ENCODE data around the gene COQ10A. TPM values are rescaled to one million over a fixed set of nuclear protein-coding genes. Genes with fewer than 3 reads are reported as not detected.

Gene COQ10A
- total and polyA plus RNA-seq, 2 of the 8 experiments (the other 6 are each of a cell fraction or from before 2014, with no cell fraction given): 21.8 to 42.9 TPM

DNA sequence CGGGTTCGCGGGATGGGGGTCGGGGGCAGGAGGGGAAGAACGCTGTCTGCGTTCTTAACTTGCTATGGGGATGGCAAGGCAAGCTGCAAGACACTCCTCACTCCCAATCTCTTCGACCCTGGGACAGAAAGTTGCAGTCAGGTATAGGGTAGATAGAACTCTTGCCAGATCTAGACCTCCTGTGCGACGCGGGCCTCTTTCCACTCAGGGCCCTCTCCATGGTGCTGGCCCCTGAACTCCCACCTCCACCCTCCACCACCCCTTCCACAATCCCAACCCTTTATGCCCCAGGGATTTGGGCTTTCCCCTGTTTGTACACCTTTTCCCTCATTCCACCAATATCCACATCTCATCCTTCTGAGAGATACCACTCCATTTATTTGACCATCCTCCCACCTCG, 41.8 kb upstream of the COQ10A start:
- no peak overlapping the region for H4K91ac ChIP-seq (replicated peaks; ENCODE audit: insufficient read length, low read length)
- no peaks in the 10 kb centered on the region for H3K27me3 ChIP-seq (replicated peaks in 1 of 4; ENCODE audit: control insufficient read depth in 3 of 4, extremely low read depth in 1 of 4, insufficient read depth in 3 of 4, low read length in 3 of 4)
- FAIRE-seq (no peak), DNase-seq (ENCODE audit: low read depth in 1 of 2, low spot score in 2 of 2) (no peak)
- H2AK5ac ChIP-seq (ENCODE audit: low read depth, low read length): no peak overlapping the region
- CTCF ChIA-PET (ENCODE audit: partially characterized antibody): interaction anchor here (0.6 to 10.5 kb wide), 6 partner anchors 18 to 51 kb away, joined by 3 to 72 read pairs (median 4); partner anchors contain the start of gene SMARCC2
- no peak overlapping the region for H3K18ac ChIP-seq (ENCODE audit: extremely low read depth, low read length)
- peaks cover 0 to 4% (median 1%) of the 10 kb centered on the region in 4 experiments; a peak in 1 of 8 replicates for H3K36me3 ChIP-seq (ENCODE audit: control insufficient read depth in 2 of 4, insufficient read depth in 4 of 4, low read length in 3 of 4)
- H3K9me3 ChIP-seq (ENCODE audit: insufficient read depth in 2 of 2, low read depth in 1 of 2, low read length in 1 of 2): no peaks in the 10 kb centered on the region
- no peak overlapping the region for H3K27ac ChIP-seq (ENCODE audit: low read depth, low read length)
- peaks cover 3 to 13% (median 6%) of the 10 kb centered on the region in 4 experiments; a peak in 6 of 7 replicates for H3K4me1 ChIP-seq (replicated peaks in 1 of 4; ENCODE audit: control insufficient read depth in 3 of 4, insufficient read depth in 4 of 4, low read length in 3 of 4)
- no peak overlapping the region for H3K4ac ChIP-seq (replicated peaks; ENCODE audit: insufficient read length, low read depth, low read length)
- no peak overlapping the region for H3K23ac ChIP-seq (ENCODE audit: insufficient read length)
- H3K4me3 ChIP-seq (ENCODE audit: extremely low read depth in 1 of 4, insufficient read depth in 2 of 4, low read depth in 3 of 4, low read length in 4 of 4): peak overlapping the region; percentile 49 to 78 (median 66)
- H3K56ac ChIP-seq (replicated peaks; ENCODE audit: insufficient read length, low read depth, low read length): no peak overlapping the region
- H3K14ac ChIP-seq (ENCODE audit: insufficient read length): no peak overlapping the region
- no peak overlapping the region for H2BK15ac ChIP-seq (ENCODE audit: low read length)
- H2AFZ ChIP-seq (ENCODE audit: low read length): no peak overlapping the region
- peaks cover 0 to 11% of the 10 kb centered on the region in 2 experiments; a peak in 2 of 4 replicates for H3K79me2 ChIP-seq (ENCODE audit: control insufficient read depth in 1 of 2, insufficient read depth in 2 of 2, low read length in 2 of 2)
- TF ChIP-seq SIRT6 (IDR thresholded peaks at IDR 0.05; ENCODE audit: low read length) (no peak), SIN3A (conservative IDR thresholded peaks at IDR 0.05 in 1 of 2, IDR thresholded peaks at IDR 0.05 in 1 of 2; ENCODE audit: low read depth in 1 of 2, low read length in 2 of 2) (peak in 1 of 2 experiments; percentile 41; a peak in 1 of 4 replicates)
- H2BK5ac ChIP-seq (ENCODE audit: low read depth, low read length): no peak overlapping the region
- POLR2A ChIA-PET (ENCODE audit: partially characterized antibody): no interaction called here
- H2BK120ac ChIP-seq (replicated peaks; ENCODE audit: low read depth, low read length): no peak overlapping the region
- WGBS, 2 experiments (ENCODE audit: extremely low coverage in 1 of 2, insufficient coverage in 1 of 2, insufficient read length in 1 of 2, insufficient replicate concordance in 2 of 2, low coverage in 1 of 2, low lambda C conversion rate in 2 of 2, missing lambda C conversion rate in 1 of 2): 83% methylated on average over 8 of the region's 11 CpGs; no CpG with 5 or more reads in 1 of the 2 experiments
- peak overlapping the region; percentile 90 to 100 for H3K4me2 ChIP-seq (ENCODE audit: insufficient read depth in 1 of 2, low read depth in 2 of 2, low read length in 2 of 2)
- H2BK12ac ChIP-seq (ENCODE audit: low read depth, low read length): no peak overlapping the region
- peaks cover 0 to 2% of the 10 kb centered on the region in 2 experiments for H4K20me1 ChIP-seq (replicated peaks in 1 of 2; ENCODE audit: control insufficient read depth in 1 of 2, insufficient read depth in 2 of 2, low read length in 2 of 2)
- peaks cover 6% of the 10 kb centered on the region for H3K79me1 ChIP-seq (ENCODE audit: low read depth, low read length)
- no peak overlapping the region for H2BK20ac ChIP-seq (ENCODE audit: low read length)
- H4K5ac ChIP-seq (ENCODE audit: insufficient read length, low read depth, low read length): no peak overlapping the region
- peaks cover 22% of the 10 kb centered on the region for H3K23me2 ChIP-seq (ENCODE audit: low read depth, low read length)
- H4K8ac ChIP-seq (ENCODE audit: extremely low read depth, insufficient read depth, low read length): no peak overlapping the region
- peak overlapping the region in 2 of 4 experiments; percentile 45 to 46; a peak in 3 of 7 replicates for H3K9ac ChIP-seq (replicated peaks in 1 of 4; ENCODE audit: extremely low read depth in 1 of 4, low read depth in 3 of 4, low read length in 3 of 4)
